Measurements from ENCODE around the gene PRLH. TPM values are rescaled to one million over a fixed set of nuclear protein-coding genes. Genes with fewer than 3 reads are reported as not detected.

PRLH gene
- total and polyA plus RNA-seq, 2 of the 13 experiments (the other 11 are each of a cell fraction or from before 2014, with no cell fraction given) = not detected

DNA sequence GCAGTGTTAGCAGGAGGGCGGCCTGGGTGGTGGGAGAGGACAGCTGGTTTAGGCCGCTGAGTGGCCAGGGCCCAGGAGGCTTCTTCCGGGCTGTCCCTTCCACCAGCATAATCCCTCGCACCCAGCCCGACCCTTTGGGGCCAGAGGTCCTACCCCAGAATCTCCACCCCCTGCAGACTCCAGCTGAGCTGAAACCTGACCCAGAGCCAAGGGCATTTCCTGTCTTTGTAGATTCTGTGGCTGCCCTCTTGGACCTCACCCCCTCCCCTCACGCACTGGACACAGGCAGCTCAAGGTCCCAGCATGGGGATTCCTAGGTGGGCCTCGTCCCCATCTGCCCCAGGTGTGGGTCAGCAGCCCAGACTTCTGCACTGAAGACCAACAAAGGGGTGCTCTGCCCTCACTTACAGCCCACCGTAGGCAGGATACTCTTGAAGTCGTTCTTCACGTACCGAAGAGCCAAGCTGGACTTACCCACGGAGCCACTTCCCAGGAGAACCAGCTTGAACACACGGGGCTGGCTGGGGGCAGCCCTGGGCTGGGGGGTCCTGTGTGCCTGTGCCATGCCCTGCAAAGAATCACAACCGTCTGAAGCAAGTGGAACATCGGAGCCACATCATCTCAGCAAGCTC lies 19.3 kb downstream of the PRLH start (continued):
- TF ChIP-seq, protein P1, sequence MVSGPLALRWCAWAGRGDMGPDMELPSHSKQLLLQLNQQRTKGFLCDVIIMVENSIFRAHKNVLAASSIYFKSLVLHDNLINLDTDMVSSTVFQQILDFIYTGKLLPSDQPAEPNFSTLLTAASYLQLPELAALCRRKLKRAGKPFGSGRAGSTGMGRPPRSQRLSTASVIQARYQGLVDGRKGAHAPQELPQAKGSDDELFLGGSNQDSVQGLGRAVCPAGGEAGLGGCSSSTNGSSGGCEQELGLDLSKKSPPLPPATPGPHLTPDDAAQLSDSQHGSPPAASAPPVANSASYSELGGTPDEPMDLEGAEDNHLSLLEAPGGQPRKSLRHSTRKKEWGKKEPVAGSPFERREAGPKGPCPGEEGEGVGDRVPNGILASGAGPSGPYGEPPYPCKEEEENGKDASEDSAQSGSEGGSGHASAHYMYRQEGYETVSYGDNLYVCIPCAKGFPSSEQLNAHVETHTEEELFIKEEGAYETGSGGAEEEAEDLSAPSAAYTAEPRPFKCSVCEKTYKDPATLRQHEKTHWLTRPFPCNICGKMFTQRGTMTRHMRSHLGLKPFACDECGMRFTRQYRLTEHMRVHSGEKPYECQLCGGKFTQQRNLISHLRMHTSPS (CRISPR knock-in tag; IDR thresholded peaks at IDR 0.05; ENCODE audit: low read depth) = peak; percentile 84
- no peak for TF ChIP-seq ZNF589 (CRISPR knock-in tag; conservative IDR thresholded peaks at IDR 0.05)
- TF ChIP-seq MEF2D (CRISPR knock-in tag; IDR thresholded peaks at IDR 0.05) = peak; percentile 97
- peak; percentile 94 for TF ChIP-seq NR2F2 (IDR thresholded peaks at IDR 0.05; ENCODE audit: borderline replicate concordance, low read depth)
- TF ChIP-seq, protein P2, sequence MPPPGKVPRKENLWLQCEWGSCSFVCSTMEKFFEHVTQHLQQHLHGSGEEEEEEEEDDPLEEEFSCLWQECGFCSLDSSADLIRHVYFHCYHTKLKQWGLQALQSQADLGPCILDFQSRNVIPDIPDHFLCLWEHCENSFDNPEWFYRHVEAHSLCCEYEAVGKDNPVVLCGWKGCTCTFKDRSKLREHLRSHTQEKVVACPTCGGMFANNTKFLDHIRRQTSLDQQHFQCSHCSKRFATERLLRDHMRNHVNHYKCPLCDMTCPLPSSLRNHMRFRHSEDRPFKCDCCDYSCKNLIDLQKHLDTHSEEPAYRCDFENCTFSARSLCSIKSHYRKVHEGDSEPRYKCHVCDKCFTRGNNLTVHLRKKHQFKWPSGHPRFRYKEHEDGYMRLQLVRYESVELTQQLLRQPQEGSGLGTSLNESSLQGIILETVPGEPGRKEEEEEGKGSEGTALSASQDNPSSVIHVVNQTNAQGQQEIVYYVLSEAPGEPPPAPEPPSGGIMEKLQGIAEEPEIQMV (CRISPR knock-in tag; IDR thresholded peaks at IDR 0.05; ENCODE audit: low read depth) = peak; percentile 69; the same call in 1 of the 2 replicates
- TF ChIP-seq ZNF614 (CRISPR knock-in tag; IDR thresholded peaks at IDR 0.05; ENCODE audit: borderline replicate concordance) = peak; percentile 93; the same call in 1 of the 2 replicates
- TF ChIP-seq ZNF460 (CRISPR knock-in tag; IDR thresholded peaks at IDR 0.05; ENCODE audit: borderline replicate concordance) = no peak
- TF ChIP-seq ZNF577 (CRISPR knock-in tag; IDR thresholded peaks at IDR 0.05; ENCODE audit: borderline replicate concordance, low read depth) = no peak
- peak; percentile 98 for TF ChIP-seq ZSCAN31 (CRISPR knock-in tag; IDR thresholded peaks at IDR 0.05; ENCODE audit: low read depth)
- TF ChIP-seq GLI4 (CRISPR knock-in tag; IDR thresholded peaks at IDR 0.05; ENCODE audit: borderline replicate concordance) = no peak
- no peak for TF ChIP-seq GZF1 (CRISPR knock-in tag; IDR thresholded peaks at IDR 0.05)
- TF ChIP-seq ZNF451 (CRISPR knock-in tag; IDR thresholded peaks at IDR 0.05) = peak; percentile 95; the same call in 1 of the 2 replicates
- no peak for TF ChIP-seq ISX (CRISPR knock-in tag; conservative IDR thresholded peaks at IDR 0.05)
- 0 out of 2 replicates have a peak, but pooled peaks have one; percentile 55 for TF ChIP-seq RERE (CRISPR knock-in tag; IDR thresholded peaks at IDR 0.05; ENCODE audit: low read depth)
- TF ChIP-seq EZH2 (conservative IDR thresholded peaks at IDR 0.05; ENCODE audit: low read depth, low read length) = no peak
- TF ChIP-seq PPARG (CRISPR knock-in tag; conservative IDR thresholded peaks at IDR 0.05) = peak; percentile 84
- TF ChIP-seq TCF7 (IDR thresholded peaks at IDR 0.05; ENCODE audit: low read depth) = peak; percentile 67; the same call in 1 of the 2 replicates
- peak; percentile 82 for TF ChIP-seq BRD4 (CRISPR knock-in tag; IDR thresholded peaks at IDR 0.05)
- no peak for TF ChIP-seq ZNF138 (CRISPR knock-in tag; IDR thresholded peaks at IDR 0.05; ENCODE audit: low read depth)
- peak; percentile 50; the same call in 1 of the 2 replicates for TF ChIP-seq KAT7 (CRISPR knock-in tag; IDR thresholded peaks at IDR 0.05; ENCODE audit: borderline replicate concordance)
- no peak for TF ChIP-seq GTF2F1 (IDR thresholded peaks at IDR 0.05; ENCODE audit: low read length)
- TF ChIP-seq NR2F6 (IDR thresholded peaks at IDR 0.05) = peak; percentile 96
- TF ChIP-seq NR2F6 (CRISPR knock-in tag; IDR thresholded peaks at IDR 0.05) = peak; percentile 99
- TF ChIP-seq ZNF672 (CRISPR knock-in tag; IDR thresholded peaks at IDR 0.05) = no peak
